T-helper 17 cell (primary cell): ENCODE data around the gene SSUH2. TPM values are rescaled to one million over a fixed set of nuclear protein-coding genes. Genes with fewer than 3 reads are reported as not detected.
"Not testable (repeated sequence)": the region's sequence is repeated elsewhere in the genome, so short reads cannot be mapped to it uniquely, and the experiment has no call there.

Experiments used
- ATAC-seq: fragments of 150-1000 bp; cut with Tn5 transposase; 2 replicates; pipeline ENCODE4 v1.10.0; 2021; ENCODE audit warnings: mild to moderate bottlenecking, moderate library complexity
- DNase-seq, 3 donors: peaks; one replicate each; pipeline versions ENCODE4 v3.0.0 to v3.0.0-alpha.2; 2020 to 2021
- H3K9me3 ChIP-seq: one replicate; pipeline ENCODE4 v1.7.0; 2013; ENCODE audit warnings: low read length, mild to moderate bottlenecking; ENCODE audit not compliant: control insufficient read depth, poor library complexity, severe bottlenecking
- H3K27ac Mint-ChIP-seq: one replicate; pipeline ENCODE4 v1.8.0; 2022; ENCODE audit warnings: mild to moderate bottlenecking, moderate library complexity, mixed read lengths
- H3K27me3 Mint-ChIP-seq: one replicate; pipeline ENCODE4 v1.8.0; 2022; ENCODE audit warnings: mixed read lengths
- H3K36me3 Mint-ChIP-seq: one replicate; pipeline ENCODE4 v1.8.0; 2022; ENCODE audit warnings: low read depth, mixed read lengths
- H3K4me1 Mint-ChIP-seq: one replicate; pipeline ENCODE4 v1.8.0; 2022; ENCODE audit warnings: mild to moderate bottlenecking, mixed read lengths
- H3K4me3 Mint-ChIP-seq: one replicate; pipeline ENCODE4 v1.8.0; 2022; ENCODE audit warnings: mild to moderate bottlenecking, moderate library complexity, mixed read lengths
- total RNA-seq, 4 donors: library from RNA in 2 of 4; stranded (reverse) in 2 of 4; gene quantifications; one replicate each; pipeline ENCODE4 v1.2.3 and lab custom pipeline; 2022 to 2026

Gene SSUH2
- total RNA-seq, 2 donors from 2014 or later: not detected

DNA sequence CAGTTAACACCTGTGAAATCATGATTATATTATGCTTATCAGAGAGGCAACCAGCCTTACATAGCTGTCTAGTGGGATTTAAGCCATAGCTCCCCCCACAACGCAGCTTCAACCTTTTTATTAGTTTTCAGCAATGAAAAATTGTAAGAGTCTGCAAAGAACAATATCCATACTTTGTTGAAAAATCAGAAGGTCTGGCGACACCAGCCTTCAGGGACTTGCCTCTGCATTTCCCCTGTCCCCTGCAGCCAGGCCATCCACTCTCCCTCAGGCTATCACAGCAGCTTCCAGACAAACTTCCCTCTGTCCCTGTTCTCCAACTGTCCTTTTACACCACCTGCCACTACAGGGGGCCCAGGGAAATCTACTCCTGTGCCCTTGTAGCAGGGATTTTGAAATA, 59.9 kb downstream of the SSUH2 start:
- Mint-ChIP-seq H3K4me1 (no peaks in the 10 kb centered on the region), H3K27ac (no peak overlapping the region), H3K4me3 (no peak overlapping the region), H3K36me3 (no peaks in the 10 kb centered on the region), H3K27me3 (peaks cover 6% of the 10 kb centered on the region)
- DNase-seq: no peak
- no peaks in the 10 kb centered on the region for H3K9me3 ChIP-seq
- ATAC-seq: no peak

DNA sequence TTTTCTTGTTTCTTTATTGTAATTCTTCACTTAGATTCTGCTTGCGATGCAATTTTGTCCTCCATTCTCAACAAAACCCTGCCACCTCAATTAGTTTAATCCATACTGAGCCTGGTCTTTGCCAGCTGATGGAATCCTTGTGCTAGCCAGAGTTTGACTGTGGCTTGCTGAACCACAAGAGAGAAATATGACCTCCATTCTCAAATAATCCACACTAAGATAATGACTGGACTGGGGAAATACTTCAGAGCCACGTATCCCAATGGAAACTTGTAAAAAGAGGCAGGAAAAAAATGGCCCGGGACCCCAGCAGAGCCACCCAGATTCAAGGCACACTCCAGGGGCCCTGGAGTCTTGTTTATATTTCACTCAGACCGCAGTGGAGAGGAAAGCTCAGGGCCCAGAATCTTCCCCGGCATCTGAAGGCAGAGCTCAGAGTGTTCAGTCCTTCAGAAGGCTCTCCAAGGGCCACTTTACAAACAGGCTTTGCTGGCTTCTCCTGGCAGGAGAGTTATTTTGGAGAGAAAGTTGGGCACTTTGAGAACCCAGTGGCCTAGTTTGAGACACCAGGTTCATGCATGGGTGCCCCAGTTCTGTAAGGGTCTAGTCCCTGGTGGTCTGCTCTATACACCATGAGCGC, 62.7 kb downstream of the SSUH2 start:
- ATAC-seq (no peak), DNase-seq (no peak)
- H3K9me3 ChIP-seq: no peaks in the 10 kb centered on the region
- no peaks in the 10 kb centered on the region for H3K4me1 Mint-ChIP-seq
- peaks cover 6% of the 10 kb centered on the region for H3K27me3 Mint-ChIP-seq
- no peak overlapping the region for H3K4me3 Mint-ChIP-seq
- H3K27ac Mint-ChIP-seq: no peak overlapping the region
- H3K36me3 Mint-ChIP-seq: no peaks in the 10 kb centered on the region

DNA sequence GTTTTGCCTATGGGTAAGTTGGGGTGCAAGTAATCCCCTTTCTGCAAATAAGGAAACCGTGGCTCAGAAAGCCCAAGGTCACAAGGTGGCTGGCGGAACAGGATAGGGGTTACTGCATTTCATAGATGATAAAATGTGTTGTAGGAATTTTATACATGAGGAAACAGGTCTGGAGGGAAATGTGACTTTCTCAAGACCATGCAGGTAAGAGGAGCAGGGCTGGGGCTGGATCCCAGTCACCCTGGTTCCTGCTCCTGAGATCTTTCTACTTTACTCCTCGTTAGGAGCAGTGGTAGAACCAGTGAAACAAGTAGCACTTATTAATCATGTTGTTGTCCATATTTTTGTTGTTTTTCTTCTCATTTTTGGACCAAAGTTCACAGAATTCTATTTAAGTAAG, 63.2 kb downstream of the SSUH2 start:
- H3K27ac Mint-ChIP-seq: no peak overlapping the region
- H3K36me3 Mint-ChIP-seq: no peaks in the 10 kb centered on the region
- no peak overlapping the region for H3K4me3 Mint-ChIP-seq
- ATAC-seq (no peak), DNase-seq (no peak)
- no peaks in the 10 kb centered on the region for H3K9me3 ChIP-seq
- H3K4me1 Mint-ChIP-seq: no peaks in the 10 kb centered on the region
- peaks cover 6% of the 10 kb centered on the region for H3K27me3 Mint-ChIP-seq

DNA sequence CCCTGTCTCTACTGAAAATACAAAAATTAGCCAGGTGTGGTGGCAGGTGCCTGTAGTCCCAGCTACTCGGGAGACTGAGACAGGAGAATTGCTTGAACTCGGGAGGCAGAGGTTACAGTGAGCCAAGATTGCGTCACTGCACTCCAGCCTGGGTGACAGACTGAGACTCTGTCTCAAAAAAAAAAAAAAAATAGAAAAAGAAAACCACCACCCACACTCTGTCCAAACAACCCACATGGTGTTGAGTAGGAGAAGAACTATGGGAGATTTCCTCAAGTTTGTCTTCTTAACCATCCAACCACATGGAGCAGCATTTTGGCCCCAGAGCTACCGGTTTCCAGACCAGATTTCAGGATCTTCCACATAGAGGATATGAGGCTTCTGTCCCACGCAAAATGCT, 64.2 kb downstream of the SSUH2 start:
- H3K27ac Mint-ChIP-seq, H3K36me3 Mint-ChIP-seq, H3K4me1 Mint-ChIP-seq, H3K27me3 Mint-ChIP-seq, ATAC-seq, DNase-seq, H3K4me3 Mint-ChIP-seq, H3K9me3 ChIP-seq: not testable (repeated sequence)

DNA sequence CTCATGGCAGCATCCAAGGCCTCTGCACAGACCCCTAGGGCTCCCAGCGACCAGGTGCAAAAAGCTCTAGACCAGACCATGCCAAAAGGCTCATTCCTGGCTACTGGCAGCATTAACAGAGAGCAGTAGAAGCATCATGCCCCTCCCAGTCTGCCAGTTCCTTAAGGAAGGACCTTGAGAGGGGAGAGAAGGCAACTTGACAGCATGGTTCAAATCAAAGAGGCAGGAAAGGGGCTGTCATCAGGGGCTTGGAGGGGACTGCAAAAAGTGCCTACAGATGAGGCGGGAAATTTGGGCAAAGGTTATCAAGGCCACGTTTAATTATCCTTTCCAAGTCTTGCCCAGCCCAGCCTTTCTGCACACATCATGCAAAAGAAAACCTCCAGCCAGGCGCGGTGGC, 64.7 kb downstream of the SSUH2 start:
- no peak overlapping the region for H3K27ac Mint-ChIP-seq
- H3K4me3 Mint-ChIP-seq: no peak overlapping the region
- no peaks in the 10 kb centered on the region for H3K36me3 Mint-ChIP-seq
- H3K4me1 Mint-ChIP-seq: no peaks in the 10 kb centered on the region
- no peaks in the 10 kb centered on the region for H3K9me3 ChIP-seq
- peaks cover 2% of the 10 kb centered on the region for H3K27me3 Mint-ChIP-seq
- DNase-seq (no peak), ATAC-seq (no peak)

DNA sequence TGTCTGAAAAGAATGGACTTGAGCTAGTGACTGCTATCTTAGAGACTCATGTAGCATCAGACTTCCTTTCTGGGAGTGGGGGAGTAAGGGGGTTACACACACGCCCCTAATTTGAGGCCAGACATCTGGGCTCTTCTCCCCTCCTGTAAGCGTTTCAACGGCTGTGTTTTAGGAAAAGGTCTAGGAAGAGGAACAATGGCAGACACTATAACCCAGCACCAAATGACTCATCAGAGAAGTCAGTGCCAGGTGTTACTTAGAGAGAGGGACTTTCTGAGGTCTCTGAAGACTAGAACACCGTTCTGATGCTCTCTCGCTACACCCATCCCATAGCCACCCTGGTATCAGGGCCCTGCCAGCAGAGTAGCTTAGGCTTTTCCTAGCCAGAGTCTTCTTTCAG, 65.5 kb downstream of the SSUH2 start:
- Mint-ChIP-seq H3K4me3 (no peak overlapping the region), H3K4me1 (no peaks in the 10 kb centered on the region), H3K27me3 (no peaks in the 10 kb centered on the region), H3K27ac (no peak overlapping the region), H3K36me3 (no peaks in the 10 kb centered on the region)
- ATAC-seq (no peak), DNase-seq (no peak)
- H3K9me3 ChIP-seq: no peaks in the 10 kb centered on the region

DNA sequence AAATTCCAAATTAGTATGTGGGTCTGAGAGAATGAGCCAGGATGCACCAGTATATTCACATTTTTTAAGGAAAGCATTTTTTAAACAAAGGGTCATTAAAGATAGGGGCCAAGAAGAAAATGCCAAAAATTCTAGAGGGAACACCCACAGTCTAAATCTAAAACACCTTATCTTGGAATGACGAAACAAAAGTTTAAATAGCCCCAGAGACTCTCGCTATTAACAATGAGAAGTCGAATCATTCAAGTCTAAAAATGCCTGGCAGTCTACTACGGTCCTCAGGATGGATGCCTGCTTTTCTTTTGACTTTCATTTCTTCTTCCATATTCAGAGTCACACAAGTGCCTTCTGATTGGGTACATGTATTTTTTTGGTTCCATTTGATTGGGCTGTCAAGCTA, 66.3 kb downstream of the SSUH2 start:
- Mint-ChIP-seq H3K36me3 (no peaks in the 10 kb centered on the region), H3K4me1 (no peaks in the 10 kb centered on the region), H3K27me3 (no peaks in the 10 kb centered on the region), H3K4me3 (no peak overlapping the region), H3K27ac (no peak overlapping the region)
- H3K9me3 ChIP-seq: no peaks in the 10 kb centered on the region
- ATAC-seq: no peak
- no peak for DNase-seq

DNA sequence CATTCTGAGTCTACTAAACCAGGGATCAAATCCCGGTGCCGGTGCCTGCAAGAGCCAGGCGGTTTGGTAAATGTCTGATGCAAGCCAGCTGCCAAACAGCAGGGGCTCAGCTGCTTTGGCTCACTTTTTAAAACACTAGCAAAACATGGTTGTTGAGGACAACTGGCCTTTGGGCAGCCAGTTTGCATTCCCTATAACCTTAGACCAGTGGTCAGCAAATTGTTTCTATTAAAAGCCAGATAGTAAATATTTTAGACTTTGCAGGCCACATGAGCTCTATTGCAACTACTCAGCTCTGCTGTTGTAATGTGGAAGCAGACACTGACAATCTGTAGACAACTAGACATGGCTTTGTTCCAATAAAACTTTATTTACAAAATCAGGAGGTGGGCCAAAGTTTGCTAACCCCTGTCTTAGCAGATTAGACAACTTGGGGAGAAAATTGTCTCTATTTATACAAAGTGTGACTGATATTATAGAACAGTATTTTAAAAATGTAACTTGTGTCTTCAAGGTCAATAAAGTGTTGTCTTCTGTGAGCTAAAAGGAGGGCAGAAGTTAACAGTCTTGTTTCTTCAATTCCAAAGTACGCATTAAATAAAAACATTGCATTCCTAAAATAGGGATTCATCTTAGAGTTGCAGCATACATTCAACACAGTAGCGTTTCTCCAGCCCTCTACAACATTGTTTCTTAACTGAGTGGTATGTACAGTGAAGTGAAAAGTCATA, 67.6 kb downstream of the SSUH2 start:
- H3K9me3 ChIP-seq: no peaks in the 10 kb centered on the region
- no peak overlapping the region for H3K4me3 Mint-ChIP-seq
- no peak overlapping the region for H3K27ac Mint-ChIP-seq
- H3K36me3 Mint-ChIP-seq: no peaks in the 10 kb centered on the region
- no peak for ATAC-seq
- no peaks in the 10 kb centered on the region for H3K4me1 Mint-ChIP-seq
- no peaks in the 10 kb centered on the region for H3K27me3 Mint-ChIP-seq
- no peak for DNase-seq

DNA sequence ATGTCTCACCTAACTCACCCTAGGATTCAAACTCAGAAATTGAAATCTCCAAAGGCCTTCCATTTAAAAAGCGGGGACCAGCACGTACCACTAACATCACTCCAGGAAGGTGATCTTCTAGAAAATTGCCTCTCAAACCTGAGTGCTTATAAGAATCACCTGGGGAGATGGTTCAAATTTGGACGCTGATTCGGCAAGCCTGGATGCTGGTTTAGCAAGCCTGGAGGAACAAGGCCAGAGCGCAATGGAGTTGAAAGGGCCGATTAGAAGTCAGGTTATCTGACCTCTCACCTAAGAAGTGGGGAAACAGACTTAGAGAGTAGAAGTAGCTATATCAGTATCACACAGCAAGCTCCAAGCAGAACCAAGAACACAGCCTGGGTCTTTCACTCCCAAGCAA, 68.2 kb downstream of the SSUH2 start:
- no peaks in the 10 kb centered on the region for H3K9me3 ChIP-seq
- Mint-ChIP-seq H3K27ac (no peak overlapping the region), H3K27me3 (no peaks in the 10 kb centered on the region), H3K36me3 (no peaks in the 10 kb centered on the region), H3K4me3 (no peak overlapping the region), H3K4me1 (no peaks in the 10 kb centered on the region)
- ATAC-seq (no peak), DNase-seq (no peak)

DNA sequence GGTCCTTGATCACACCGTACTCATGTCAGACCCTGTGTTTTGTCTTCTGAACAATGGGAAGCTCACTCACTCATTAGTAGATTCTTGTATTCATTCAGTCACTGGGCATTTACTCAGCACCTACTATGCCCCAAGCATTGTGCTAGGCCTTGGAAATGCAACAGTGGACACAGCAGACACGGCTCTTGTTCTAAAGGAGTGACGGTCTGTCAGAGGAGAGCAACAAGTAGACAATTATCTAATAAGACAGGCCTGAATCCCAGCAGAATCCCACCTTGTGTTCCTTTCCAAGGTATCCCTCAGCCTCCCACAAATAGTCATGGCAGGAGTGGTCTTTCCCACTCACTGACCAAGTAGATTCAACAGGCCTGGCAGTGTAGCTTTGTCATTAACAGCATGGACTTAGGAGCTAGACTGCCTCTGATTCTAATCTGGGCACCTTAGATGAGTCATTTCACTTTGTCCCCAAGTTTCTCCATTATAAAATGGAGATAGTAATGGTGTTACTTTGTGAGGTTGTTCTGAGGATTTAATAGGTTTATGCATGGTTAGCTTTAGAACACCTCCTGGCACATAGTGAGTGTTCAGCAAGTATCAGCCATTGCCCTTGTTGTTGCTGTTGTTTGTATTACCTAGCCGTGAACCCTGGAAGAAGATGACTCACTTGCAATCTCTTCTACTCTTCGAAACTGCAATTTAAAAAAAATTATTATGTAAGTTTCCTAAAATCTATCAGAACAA, 69.1 kb downstream of the SSUH2 start:
- no peaks in the 10 kb centered on the region for H3K36me3 Mint-ChIP-seq
- no peak for DNase-seq
- H3K27ac Mint-ChIP-seq: no peak overlapping the region
- H3K27me3 Mint-ChIP-seq: no peaks in the 10 kb centered on the region
- no peaks in the 10 kb centered on the region for H3K9me3 ChIP-seq
- ATAC-seq: no peak
- no peak overlapping the region for H3K4me3 Mint-ChIP-seq
- peaks cover 4% of the 10 kb centered on the region for H3K4me1 Mint-ChIP-seq

DNA sequence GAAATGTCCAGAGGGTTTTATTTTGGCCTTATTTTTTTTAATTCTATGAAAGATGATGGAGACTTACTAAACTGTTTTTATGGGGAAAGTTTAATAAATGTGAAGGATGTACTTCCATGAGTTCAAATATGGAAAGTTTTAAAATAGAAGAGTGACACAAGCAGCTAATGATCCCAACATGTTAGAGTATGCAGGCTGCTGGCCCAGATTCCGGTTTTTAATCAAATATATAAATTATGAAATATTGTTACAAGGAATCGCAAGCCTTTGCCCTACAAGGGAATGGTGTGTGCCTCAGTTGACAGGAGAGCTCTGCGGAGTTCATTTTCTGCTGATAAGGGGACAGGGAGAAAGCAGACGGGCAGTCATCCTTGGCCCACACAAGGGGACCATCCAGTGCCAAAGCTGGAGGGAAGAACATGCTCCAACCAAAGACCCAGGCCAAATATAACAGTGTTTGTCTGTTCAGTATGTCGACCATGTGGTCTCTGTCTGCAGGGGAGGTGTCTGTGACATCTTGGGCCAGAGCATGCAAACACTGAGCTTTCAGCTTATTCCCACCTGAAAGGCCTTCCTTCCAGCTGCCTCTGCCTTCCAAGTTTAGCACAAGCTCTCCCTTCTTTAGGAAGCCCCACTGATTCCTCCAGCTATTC, 69.8 kb downstream of the SSUH2 start:
- H3K36me3 Mint-ChIP-seq: no peaks in the 10 kb centered on the region
- no peaks in the 10 kb centered on the region for H3K9me3 ChIP-seq
- no peak for ATAC-seq
- peaks cover 4% of the 10 kb centered on the region for H3K4me1 Mint-ChIP-seq
- H3K27me3 Mint-ChIP-seq: no peaks in the 10 kb centered on the region
- H3K4me3 Mint-ChIP-seq: no peak overlapping the region
- H3K27ac Mint-ChIP-seq: no peak overlapping the region
- DNase-seq: no peak

DNA sequence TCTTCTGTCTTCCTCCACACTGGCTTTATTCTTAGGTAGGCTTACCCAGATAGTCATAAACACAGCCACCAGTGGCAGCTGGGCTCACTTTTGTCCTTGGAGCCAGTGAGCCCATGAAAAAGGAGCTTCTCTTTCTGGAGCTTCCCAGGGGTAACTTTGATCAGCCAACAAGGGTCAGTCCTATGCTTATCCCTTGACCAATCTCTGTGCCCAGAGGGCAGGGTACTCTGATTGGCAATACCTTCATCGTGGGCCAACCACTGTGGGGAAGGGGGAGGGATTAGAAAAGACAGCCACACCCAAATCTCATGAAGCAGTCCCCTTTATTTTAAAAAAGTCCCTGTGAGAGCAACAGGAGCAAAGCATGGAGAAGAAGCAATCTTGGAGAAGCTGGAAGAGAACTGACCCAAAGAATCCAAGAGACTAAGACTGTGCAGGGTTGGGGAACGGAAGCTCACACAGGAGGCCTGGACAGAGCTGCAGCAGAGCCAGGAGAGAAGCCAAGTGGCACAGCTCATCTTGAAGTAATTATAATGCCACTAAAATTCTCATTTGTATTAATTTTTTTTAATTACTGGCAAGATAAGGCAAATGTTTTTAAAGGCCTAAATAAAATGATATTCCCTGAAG, 70.4 kb downstream of the SSUH2 start:
- no peak for DNase-seq
- Mint-ChIP-seq H3K27me3 (no peaks in the 10 kb centered on the region), H3K4me1 (peaks cover 4% of the 10 kb centered on the region), H3K36me3 (no peaks in the 10 kb centered on the region), H3K27ac (no peak overlapping the region), H3K4me3 (no peak overlapping the region)
- H3K9me3 ChIP-seq: no peaks in the 10 kb centered on the region
- ATAC-seq: no peak

DNA sequence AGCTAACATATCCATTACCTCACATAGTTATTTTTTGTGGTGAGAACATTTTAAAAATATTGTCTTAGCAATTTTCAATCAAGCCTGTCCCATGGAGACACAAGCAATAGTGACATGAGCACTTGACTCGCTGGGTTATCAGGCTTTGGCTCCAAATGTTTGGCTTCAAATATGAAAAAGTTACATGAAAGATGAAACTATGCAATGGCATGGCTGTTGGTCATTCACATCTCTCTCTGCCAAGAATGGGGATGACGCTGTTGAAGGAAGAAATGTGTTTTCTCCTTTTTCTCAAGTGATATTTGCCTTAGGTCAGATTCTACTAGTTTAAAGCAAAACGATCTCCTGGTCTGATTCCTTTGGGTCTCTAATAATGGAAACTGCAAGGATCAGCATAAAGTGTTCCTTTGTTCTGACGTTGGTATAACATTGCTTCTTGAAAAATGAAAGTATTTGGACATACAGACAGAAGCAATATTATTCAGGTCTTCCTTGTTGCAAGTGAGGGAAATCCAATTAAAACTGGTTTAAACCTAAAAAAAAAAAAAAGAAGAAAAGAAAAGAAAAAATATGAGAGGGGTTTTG, 71.2 kb downstream of the SSUH2 start:
- DNase-seq (no peak), ATAC-seq (no peak)
- H3K27me3 Mint-ChIP-seq: no peaks in the 10 kb centered on the region
- no peak overlapping the region for H3K27ac Mint-ChIP-seq
- peaks cover 4% of the 10 kb centered on the region for H3K4me1 Mint-ChIP-seq
- H3K36me3 Mint-ChIP-seq: no peaks in the 10 kb centered on the region
- H3K9me3 ChIP-seq: no peaks in the 10 kb centered on the region
- no peak overlapping the region for H3K4me3 Mint-ChIP-seq
